Measurements from ENCODE around the gene ARL10. TPM values are rescaled to one million over a fixed set of nuclear protein-coding genes. Genes with fewer than 3 reads are reported as not detected.

ARL10 gene
- total RNA-seq, 1 donor from 2014 or later = 9.1 TPM

GRCh38 chr5:176364765-176365350, 429 bp upstream of the ARL10 start:
- Histone ChIP-seq H3K27ac (no peak overlapping the region), H3K27me3 (peaks cover 60% of the 10 kb centered on the region), H3K9ac (no peak overlapping the region), H3K4me1 (no peaks in the 10 kb centered on the region), H3K36me3 (no peaks in the 10 kb centered on the region), H3K79me2 (ENCODE audit: low read depth) (peaks cover 17% of the 10 kb centered on the region), H3K4me2 (peak overlapping the region; percentile 78), H3K4me3 (peak overlapping the region; percentile 76), H2AFZ (replicated peaks) (no peak overlapping the region), H3K9me3 (ENCODE audit: low read depth) (no peaks in the 10 kb centered on the region), H3F3A (ENCODE audit: low read depth) (no peaks in the 10 kb centered on the region), H4K20me1 (ENCODE audit: low read depth) (peaks cover 21% of the 10 kb centered on the region)
- TF ChIP-seq CTCF (IDR thresholded peaks at IDR 0.05) (no peak), EZH2phosphoT487 (IDR thresholded peaks at IDR 0.05) (no peak), EZH2 (IDR thresholded peaks at IDR 0.05) (peak; percentile 20)
- Mint-ChIP-seq H3K4me1 (peaks cover 7% of the 10 kb centered on the region), H3K27me3 (ENCODE audit: insufficient read depth, low read depth) (peaks cover 12% of the 10 kb centered on the region), H3K36me3 (peaks cover 18% of the 10 kb centered on the region), H3K27ac (no peak overlapping the region), H3K4me3 (peak overlapping the region; percentile 84), H3K9me3 (no peaks in the 10 kb centered on the region)
- DNase-seq (ENCODE audit: low spot score) = no peak

GRCh38 chr5:176366232-176366894, 1.1 kb downstream of the ARL10 start:
- Histone ChIP-seq H3K9ac (peak overlapping the region; percentile 19), H3K79me2 (ENCODE audit: low read depth) (peaks cover 2% of the 10 kb centered on the region), H3K4me2 (peak overlapping the region; percentile 78), H3F3A (ENCODE audit: low read depth) (no peaks in the 10 kb centered on the region), H3K4me1 (no peaks in the 10 kb centered on the region), H3K9me3 (ENCODE audit: low read depth) (no peaks in the 10 kb centered on the region), H4K20me1 (ENCODE audit: low read depth) (peaks cover 7% of the 10 kb centered on the region), H3K27me3 (peaks cover 60% of the 10 kb centered on the region), H2AFZ (replicated peaks) (peak overlapping the region; percentile 92), H3K36me3 (no peaks in the 10 kb centered on the region), H3K4me3 (peak overlapping the region; percentile 76), H3K27ac (no peak overlapping the region)
- H3K27me3 Mint-ChIP-seq (ENCODE audit: insufficient read depth, low read depth) = peaks cover 12% of the 10 kb centered on the region
- no peak for DNase-seq (ENCODE audit: low spot score)
- peaks cover 25% of the 10 kb centered on the region for H3K36me3 Mint-ChIP-seq
- H3K9me3 Mint-ChIP-seq = no peaks in the 10 kb centered on the region
- peaks cover 6% of the 10 kb centered on the region for H3K4me1 Mint-ChIP-seq
- TF ChIP-seq EZH2 (IDR thresholded peaks at IDR 0.05) (peak; percentile 17), EZH2phosphoT487 (IDR thresholded peaks at IDR 0.05) (no peak), CTCF (IDR thresholded peaks at IDR 0.05) (no peak)
- H3K4me3 Mint-ChIP-seq = peak overlapping the region; percentile 89
- no peak overlapping the region for H3K27ac Mint-ChIP-seq

- H3K4me3 Mint-ChIP-seq = no peak overlapping the region
- Histone ChIP-seq H3K36me3 (no peaks in the 10 kb centered on the region), H3F3A (ENCODE audit: low read depth) (no peaks in the 10 kb centered on the region), H3K4me3 (no peak overlapping the region), H3K27me3 (peaks cover 39% of the 10 kb centered on the region), H3K27ac (no peak overlapping the region), H3K4me2 (no peak overlapping the region), H3K79me2 (ENCODE audit: low read depth) (no peaks in the 10 kb centered on the region), H2AFZ (replicated peaks) (no peak overlapping the region), H3K4me1 (no peaks in the 10 kb centered on the region), H3K9me3 (ENCODE audit: low read depth) (no peaks in the 10 kb centered on the region), H3K9ac (no peak overlapping the region), H4K20me1 (ENCODE audit: low read depth) (peaks cover 7% of the 10 kb centered on the region)
- H3K27ac Mint-ChIP-seq = no peak overlapping the region
- peaks cover 4% of the 10 kb centered on the region for H3K4me1 Mint-ChIP-seq
- TF ChIP-seq CTCF (IDR thresholded peaks at IDR 0.05) = no peak
- TF ChIP-seq EZH2 (IDR thresholded peaks at IDR 0.05) = no peak
- TF ChIP-seq EZH2phosphoT487 (IDR thresholded peaks at IDR 0.05) = no peak
- H3K36me3 Mint-ChIP-seq = peaks cover 26% of the 10 kb centered on the region
- H3K9me3 Mint-ChIP-seq = no peaks in the 10 kb centered on the region
- H3K27me3 Mint-ChIP-seq (ENCODE audit: insufficient read depth, low read depth) = peaks cover 7% of the 10 kb centered on the region
- DNase-seq (ENCODE audit: low spot score) = no peak
Observed at GRCh38 chr5:176368726-176369125, 3.4 kb downstream of the ARL10 start.

Data from neural progenitor cell (in vitro differentiated cells).